NCI-H748 (cell line): ENCODE measurements around the gene DPF3.

Experiments
- DNase-seq: peaks from one replicate; lab custom pipeline; 2025; ENCODE audit not compliant: unreplicated experiment; lab: John Stamatoyannopoulos, UW

The DPF3 gene

GRCh38 chr14:72904840-72905561, 11.1 kb upstream of the DPF3 start:
- peak; percentile 58 for DNase-seq

DNA sequence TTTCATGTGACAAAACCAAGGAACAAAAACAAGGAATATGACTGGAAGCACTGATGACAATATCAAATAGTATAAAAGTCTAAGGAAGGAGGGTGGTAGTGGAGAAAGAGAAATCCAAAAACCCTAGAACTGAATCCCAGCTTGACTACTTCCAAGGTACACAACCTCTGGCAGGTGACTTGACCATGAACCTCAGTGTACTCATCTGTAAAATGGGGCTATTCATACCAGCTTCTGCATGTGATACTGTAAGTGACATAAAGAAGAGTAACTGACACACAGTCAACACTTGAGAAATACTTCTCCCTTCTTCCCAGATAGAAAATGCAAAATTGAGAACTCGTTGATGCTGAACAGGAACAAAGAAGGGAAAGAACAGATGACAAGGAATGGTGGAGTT, 10.3 kb upstream of the DPF3 start:
- no peak for DNase-seq

DNA sequence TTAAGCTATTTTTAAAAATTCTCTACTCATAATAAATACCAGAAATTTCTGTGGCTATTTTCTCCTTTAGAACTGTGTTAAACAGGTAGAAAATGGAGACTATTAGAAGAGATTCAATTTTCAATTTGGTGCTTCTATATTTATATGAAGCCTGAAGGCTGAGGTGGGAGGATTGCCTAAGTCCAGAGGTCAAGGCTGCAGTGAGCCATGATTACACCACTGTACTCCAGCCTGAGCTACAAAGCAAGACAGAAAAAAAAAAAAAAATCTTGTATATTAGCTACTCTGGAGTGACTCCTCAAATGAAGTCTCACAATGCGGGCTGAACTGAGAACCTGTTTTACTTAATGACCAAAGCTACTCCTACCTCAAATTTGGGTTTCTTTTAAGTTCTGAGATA, 9.8 kb upstream of the DPF3 start:
- DNase-seq = no peak

DNA sequence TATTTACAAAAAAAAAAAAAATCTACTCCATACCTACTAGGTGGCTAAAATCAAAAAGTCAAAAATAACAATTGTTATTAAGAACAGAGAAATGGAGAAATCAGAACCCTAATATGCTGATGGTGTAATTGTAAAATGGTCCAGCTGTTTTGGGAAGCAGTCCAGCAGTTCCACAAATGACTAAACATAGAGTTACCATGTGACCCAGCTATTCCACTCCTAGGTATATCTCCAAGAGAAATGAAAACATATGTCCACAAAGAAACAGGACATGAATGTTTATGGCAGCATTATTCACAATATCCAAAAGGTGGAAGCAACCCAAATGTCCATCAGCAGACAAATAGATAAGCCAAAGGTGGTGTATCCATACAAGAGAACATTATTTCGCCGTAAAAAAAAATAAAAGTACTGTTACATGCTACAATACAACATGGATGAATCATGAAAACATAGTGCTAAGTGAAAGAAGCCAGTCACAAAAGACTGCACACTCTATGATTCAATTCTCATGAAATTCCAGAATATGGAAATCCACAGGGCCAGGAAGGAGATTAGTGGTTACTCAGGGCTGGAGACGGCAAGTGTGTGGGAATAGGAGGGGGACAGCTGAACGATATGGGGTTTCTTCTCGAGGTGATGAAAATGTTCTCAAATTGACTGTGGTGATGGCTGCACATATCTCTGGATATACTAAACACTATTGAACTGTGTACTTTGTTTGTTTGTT, 9.1 kb upstream of the DPF3 start:
- no peak for DNase-seq

GRCh38 chr14:72901361-72901760, 7.5 kb upstream of the DPF3 start:
- DNase-seq = no peak

- DNase-seq = no peak
Observed at GRCh38 chr14:72898448-72898847, 4.5 kb upstream of the DPF3 start.

GRCh38 chr14:72894623-72895378, 900 bp upstream of the DPF3 start:
- peak; percentile 25 for DNase-seq

- DNase-seq = no peak
Observed at GRCh38 chr14:72894323-72894622, 372 bp upstream of the DPF3 start.

DNA sequence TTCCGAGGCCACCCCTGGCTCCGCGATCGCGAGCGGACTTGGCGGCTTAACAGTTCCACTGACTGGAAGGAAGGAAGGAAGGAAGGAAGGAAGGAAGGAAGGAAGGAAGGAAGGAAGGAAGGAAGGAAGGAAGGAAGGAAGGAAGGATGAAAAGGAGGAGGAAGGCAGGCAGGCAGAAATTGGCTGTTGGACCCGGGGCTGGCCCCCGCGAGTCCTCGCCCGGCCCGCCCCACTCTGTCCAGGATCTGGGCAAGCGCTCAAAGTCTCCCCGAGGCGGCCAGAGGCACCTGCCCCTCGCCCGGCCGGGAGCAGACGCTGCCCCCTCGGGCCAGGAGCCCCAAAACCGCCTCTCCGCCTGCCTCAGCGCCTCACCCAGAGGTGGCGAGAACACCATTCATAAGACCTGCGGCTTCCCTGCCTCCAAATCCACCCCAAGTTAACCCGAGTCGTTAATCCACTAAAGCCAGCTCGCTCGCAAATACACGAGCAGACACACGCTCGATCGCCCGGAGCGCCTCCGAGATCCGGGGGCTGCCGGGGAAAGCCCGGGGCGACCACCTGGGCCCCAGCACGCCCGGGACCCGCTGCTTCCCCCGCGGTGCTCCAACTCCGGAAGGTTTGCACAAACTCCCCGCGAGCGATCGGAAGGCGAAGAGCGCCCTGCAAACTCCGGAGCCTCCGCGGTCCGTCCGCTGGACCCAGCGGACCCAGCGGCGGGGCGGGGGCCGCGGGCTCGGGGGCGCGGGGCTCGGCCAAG, 844 bp downstream of the DPF3 start:
- peak; percentile 49 for DNase-seq

DNA sequence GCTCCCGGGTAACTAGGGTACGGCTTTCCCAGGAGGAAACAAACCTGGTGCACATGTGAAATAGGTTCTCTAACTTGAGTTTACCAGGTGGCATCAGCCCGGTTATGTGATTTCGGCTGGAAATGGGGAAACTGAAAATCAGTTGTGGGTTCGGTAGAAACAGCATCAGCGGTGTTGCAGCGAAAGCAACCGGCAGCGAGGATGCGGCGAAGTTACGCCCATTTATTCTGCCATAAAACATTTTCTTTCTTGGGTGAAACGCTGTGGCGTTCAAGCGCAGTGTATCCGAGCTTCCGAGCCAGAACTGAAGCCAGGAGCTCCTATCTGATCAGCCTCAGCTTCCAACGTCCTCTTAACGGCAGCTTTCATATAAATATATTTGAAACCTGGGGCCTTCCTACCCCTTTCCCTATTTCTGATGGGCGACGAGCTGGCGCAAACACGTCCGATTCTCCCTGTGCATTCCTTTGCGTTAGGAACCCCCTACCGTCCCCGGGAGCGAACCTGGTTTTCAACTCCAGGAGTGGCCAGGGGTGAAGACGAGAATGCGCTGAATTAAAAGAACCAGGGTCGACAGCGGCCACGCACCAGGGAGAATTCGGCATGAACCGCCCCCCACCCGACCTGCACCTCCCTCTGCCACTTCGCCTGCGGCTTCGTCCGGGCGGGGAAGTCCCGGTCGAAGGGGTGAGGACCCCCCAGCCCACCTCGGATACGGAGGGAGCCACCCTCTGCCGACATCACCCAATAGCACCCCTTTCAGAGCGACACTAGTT, 1.6 kb downstream of the DPF3 start:
- DNase-seq = peak; percentile 58

DNA sequence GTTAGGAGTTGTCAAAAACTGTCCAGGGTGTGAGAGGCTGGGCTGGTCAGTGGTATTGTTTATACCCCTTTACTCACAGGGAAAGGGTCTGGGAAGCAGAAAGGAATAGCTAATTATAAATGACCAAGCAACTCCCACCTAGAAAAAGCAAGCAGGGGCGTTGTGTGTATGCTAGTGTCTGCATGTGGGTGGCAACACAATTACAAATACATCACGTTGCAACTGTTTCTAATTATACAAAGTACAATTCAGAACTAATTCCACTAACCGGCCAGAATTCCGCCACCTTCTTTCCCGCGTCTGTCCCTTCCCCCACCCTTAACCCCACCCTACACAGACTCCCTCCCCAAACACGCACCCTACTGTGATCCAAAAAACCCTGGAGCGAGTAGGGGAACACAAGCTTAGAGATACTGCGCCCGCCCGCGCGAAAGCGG, 2.2 kb downstream of the DPF3 start:
- DNase-seq = no peak

- no peak for DNase-seq
Observed at GRCh38 chr14:72889366-72889765, 4.5 kb downstream of the DPF3 start.

DNA sequence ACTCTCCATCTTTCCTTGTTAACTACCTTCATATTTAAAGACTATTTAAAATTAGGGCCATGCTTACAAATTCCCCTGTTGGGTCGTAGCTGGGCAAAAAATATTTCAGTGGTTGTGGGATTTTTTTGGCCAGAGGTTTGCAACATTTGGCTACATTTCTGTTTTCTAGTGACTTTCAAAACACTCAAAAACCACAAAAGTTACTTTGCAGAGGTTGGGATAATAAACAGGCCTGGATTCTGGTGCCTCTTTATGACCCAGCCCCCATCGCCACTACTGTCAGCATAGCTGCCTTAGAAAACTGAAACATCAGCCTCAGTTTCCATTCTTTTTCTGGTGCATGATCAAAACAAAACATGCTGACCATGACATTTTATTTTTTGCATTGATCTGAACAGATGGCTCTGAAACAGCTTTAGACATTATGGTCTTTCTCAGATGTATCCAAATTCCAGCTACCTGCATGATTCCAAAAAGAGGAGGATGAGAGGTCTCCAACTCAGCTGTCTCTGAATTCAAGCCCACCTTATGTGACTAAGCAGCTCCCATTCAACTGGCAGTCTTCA, 5.2 kb downstream of the DPF3 start:
- DNase-seq = no peak

- DNase-seq = no peak
Observed at GRCh38 chr14:72888192-72888591, 5.7 kb downstream of the DPF3 start.

DNA sequence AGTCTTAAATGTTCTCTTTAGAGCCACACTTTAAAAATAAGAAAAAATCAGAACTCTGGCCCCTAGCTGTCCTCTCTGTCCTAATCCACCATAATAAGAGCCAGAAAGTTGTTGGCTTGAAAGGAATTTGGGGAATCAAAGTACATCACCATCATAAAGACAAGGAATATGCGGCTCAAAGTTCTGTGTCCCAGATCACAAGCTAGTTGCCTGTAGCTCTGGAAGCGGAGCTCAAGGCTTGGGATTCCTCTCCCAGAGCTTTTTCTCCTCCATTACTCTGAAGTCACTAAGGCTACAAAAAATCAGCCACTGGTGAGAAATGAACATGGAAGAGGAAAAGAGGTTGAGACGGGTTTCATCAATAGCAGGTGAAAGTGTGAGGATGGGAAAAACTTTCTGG, 6.4 kb downstream of the DPF3 start:
- DNase-seq = no peak

GRCh38 chr14:72884386-72884785, 9.5 kb downstream of the DPF3 start:
- DNase-seq = no peak

DNA sequence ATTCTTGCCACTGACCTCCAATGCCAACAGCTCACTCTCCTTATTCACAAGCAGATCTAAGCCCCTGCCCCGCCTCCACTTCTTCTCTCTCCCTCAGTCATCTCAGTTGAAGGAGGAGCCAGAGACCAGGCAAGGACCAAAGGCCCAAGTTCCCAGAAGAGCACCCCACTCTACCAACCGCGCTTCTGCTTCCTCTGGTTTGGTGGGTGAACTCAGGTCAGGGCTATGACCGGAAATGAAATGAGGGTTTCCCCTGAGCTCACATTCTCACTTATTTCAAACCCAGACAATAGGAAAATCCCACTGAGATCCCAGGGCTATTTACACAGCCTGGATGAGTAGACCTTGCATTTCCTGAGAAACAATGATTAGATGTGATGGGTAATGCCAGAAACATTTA, 9.9 kb downstream of the DPF3 start:
- DNase-seq = no peak

DNA sequence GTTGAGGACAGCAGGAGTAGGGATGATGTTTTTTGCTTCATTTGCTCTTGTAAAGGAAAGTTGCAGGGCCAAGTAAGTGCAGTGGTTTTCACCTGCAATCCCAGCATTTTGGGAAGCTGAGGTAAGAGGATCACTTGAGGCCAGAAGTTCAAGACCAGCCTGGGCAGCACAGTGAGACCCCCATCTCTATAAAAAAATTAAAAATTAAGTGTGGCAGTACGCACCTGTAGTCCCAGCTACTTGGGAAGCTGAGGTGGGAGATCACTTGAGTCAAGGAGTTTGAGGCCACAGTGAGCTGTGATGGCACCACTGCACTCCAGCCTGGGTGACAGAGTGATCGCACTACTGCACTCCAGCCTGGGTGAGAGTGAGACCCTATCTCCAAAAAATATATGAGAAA, 10.8 kb downstream of the DPF3 start:
- no peak for DNase-seq

- DNase-seq = no peak
Observed at GRCh38 chr14:72882463-72882862, 11.4 kb downstream of the DPF3 start.

GRCh38 chr14:72882047-72882446, 11.9 kb downstream of the DPF3 start:
- no peak for DNase-seq
